Effector memory CD8-positive, alpha-beta T cell (primary cell): ENCODE data around the gene TMEM37.

ENCODE experiments used
- ATAC-seq: fragments of 150-1000 bp; cut with Tn5 transposase; replicated peaks from 2 replicates; pipeline ENCODE4 v1.10.0; 2021; ENCODE audit warnings: mild to moderate bottlenecking, moderate library complexity
- DNase-seq, 3 experiments: peaks; one replicate each; pipeline ENCODE4 v3.0.0; 2021
- H3K27ac Mint-ChIP-seq, 2 donors: one replicate each; pipeline ENCODE4 v1.8.0; 2022; ENCODE audit warnings: mild to moderate bottlenecking in 2 of 2, mixed read lengths in 2 of 2, moderate library complexity in 2 of 2
- H3K27me3 Mint-ChIP-seq, 2 donors: one replicate each; pipeline ENCODE4 v1.8.0; 2022; ENCODE audit warnings: mixed read lengths in 2 of 2
- H3K36me3 Mint-ChIP-seq: one replicate; pipeline ENCODE4 v1.8.0; 2022; ENCODE audit warnings: mild to moderate bottlenecking, moderate library complexity, mixed read lengths; ENCODE audit not compliant: insufficient read depth
- H3K4me1 Mint-ChIP-seq, 2 donors: one replicate each; pipeline ENCODE4 v1.8.0; 2022; ENCODE audit warnings: low read depth in 2 of 2, mixed read lengths in 2 of 2
- H3K4me3 Mint-ChIP-seq, 2 donors: one replicate each; pipeline ENCODE4 v1.8.0; 2022; ENCODE audit warnings: mild to moderate bottlenecking in 2 of 2, mixed read lengths in 2 of 2, moderate library complexity in 2 of 2
- H3K9me3 Mint-ChIP-seq, 2 donors: one replicate each; pipeline ENCODE4 v1.8.0; 2022; ENCODE audit warnings: mixed read lengths in 2 of 2

The TMEM37 gene

DNA sequence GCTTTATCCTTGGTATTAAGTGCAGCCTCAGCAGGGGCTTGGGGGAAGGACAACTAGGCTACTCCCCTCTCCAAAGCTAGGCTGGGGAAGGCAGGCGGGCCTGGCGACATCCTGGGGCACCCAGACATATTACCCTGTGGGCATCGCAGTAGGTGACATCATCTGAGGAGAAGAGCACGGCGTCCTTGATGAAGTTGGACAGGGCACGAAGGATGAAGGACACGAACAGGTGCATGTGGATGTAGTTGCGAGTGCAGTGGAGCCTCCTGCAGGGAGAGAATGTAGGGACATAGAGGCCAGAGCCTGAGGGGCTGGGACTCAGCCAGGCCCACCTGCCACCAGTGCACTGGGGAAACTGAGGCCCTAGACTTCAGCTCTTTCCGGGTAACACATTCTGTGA lies 32.3 kb downstream of the TMEM37 start:
- Mint-ChIP-seq H3K4me1 (no peaks in the 10 kb centered on the region), H3K9me3 (no peaks in the 10 kb centered on the region), H3K4me3 (no peak overlapping the region), H3K36me3 (no peaks in the 10 kb centered on the region), H3K27ac (no peak overlapping the region), H3K27me3 (peaks cover 6 to 26% of the 10 kb centered on the region in 2 donors)
- DNase-seq (no peak), ATAC-seq (no peak)

DNA sequence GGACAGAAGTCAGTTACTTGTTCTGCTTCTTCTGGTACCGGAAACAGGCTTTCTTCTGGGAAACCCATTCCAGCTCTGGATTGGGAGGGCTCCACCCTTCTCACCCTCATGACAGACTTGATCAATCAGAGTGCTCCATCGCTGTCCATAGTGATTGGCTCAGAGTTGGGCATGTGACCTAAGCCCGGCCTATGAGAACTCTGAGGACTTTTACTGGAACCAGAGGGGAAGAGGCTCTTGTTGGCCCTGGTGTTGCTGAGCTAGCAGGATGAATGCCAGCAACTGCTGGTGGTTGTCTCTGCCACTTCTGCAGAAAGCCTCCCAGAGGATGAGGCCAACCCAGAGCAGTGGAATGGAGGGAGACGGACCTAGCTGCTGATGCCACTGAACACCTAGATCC lies 33.3 kb downstream of the TMEM37 start:
- Mint-ChIP-seq H3K27me3 (peaks cover 10 to 31% of the 10 kb centered on the region in 2 donors), H3K9me3 (no peaks in the 10 kb centered on the region), H3K36me3 (no peaks in the 10 kb centered on the region), H3K4me3 (no peak overlapping the region), H3K4me1 (no peaks in the 10 kb centered on the region), H3K27ac (no peak overlapping the region)
- DNase-seq (no peak), ATAC-seq (no peak)

DNA sequence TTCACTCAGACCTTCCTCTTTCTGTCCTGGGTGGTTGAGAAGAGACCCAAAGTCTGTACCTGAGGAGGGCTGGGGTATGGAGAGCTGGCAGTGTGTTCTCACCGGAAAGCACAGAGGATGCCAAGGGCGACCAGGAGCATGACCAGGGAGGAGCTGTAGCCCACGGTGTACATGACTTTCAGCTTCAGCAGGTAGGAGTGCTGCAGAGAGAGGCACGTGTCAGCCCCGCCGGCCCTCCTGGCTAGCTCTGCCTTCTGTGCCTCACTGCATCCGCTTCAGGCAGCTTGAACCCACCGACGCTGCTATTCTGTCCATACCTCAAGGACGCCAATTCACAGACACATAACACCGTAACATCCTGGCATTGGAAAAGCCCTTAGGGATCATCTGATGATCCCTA lies 34.0 kb downstream of the TMEM37 start:
- Mint-ChIP-seq H3K4me3 (no peak overlapping the region), H3K27ac (no peak overlapping the region), H3K27me3 (peaks cover 10 to 31% of the 10 kb centered on the region in 2 donors), H3K9me3 (no peaks in the 10 kb centered on the region), H3K4me1 (no peaks in the 10 kb centered on the region), H3K36me3 (no peaks in the 10 kb centered on the region)
- ATAC-seq = no peak
- DNase-seq = no peak

DNA sequence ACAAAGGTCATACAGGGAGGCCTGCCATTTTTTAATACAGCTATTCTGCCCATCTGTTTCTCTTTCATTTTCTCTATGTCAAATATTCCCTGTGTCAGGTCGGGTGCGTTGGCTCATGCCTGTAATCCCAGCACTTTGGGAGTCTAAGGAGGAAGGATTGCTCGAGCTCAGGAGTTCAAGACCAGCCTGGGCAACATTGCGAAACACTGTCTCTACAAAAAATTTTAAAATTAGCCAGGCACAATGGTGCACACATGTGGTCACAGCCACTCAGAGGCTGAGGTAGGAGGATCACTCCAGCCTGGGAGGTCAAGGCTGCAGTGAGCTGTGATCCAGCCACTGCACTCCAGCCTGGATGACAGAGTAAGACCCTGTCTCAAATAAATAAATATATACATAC lies 34.7 kb downstream of the TMEM37 start:
- ATAC-seq (no peak), DNase-seq (no peak)
- no peaks in the 10 kb centered on the region for H3K36me3 Mint-ChIP-seq
- H3K27me3 Mint-ChIP-seq = peaks cover 10 to 37% of the 10 kb centered on the region in 2 donors
- H3K27ac Mint-ChIP-seq = no peak overlapping the region
- H3K4me1 Mint-ChIP-seq = no peaks in the 10 kb centered on the region
- H3K9me3 Mint-ChIP-seq = no peaks in the 10 kb centered on the region
- no peak overlapping the region for H3K4me3 Mint-ChIP-seq

GRCh38 chr2:119468154-119468955 lies 36.7 kb downstream of the TMEM37 start:
- ATAC-seq (no peak), DNase-seq (no peak)
- Mint-ChIP-seq H3K4me3 (no peak overlapping the region), H3K27ac (no peak overlapping the region), H3K36me3 (no peaks in the 10 kb centered on the region), H3K4me1 (no peaks in the 10 kb centered on the region), H3K27me3 (peaks cover 10 to 45% of the 10 kb centered on the region in 2 donors), H3K9me3 (no peaks in the 10 kb centered on the region)

DNA sequence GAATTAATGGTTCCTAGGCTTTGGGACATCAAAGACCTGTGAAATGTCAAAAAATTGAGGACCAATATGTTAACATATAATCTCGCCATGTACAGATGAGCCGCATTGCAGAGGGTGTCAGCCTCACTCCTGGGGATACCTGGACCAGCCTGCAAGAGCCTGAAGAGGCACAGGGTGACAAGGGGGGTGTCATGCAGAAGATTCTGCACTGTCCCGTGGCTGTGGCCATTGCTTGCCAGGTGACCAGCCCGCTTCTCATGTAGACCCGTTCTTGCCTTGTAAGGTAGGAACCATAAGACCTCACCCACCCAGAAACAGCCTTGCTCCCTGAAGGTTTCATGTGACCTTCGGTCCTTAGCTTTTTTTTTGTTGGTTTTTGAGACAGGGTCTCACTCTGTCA lies 37.5 kb downstream of the TMEM37 start:
- Mint-ChIP-seq H3K36me3 (no peaks in the 10 kb centered on the region), H3K4me1 (no peaks in the 10 kb centered on the region), H3K27ac (no peak overlapping the region), H3K4me3 (no peak overlapping the region), H3K27me3 (peaks cover 10 to 46% of the 10 kb centered on the region in 2 donors), H3K9me3 (no peaks in the 10 kb centered on the region)
- no peak for DNase-seq
- no peak for ATAC-seq

- Mint-ChIP-seq H3K9me3 (no peaks in the 10 kb centered on the region), H3K27ac (no peak overlapping the region), H3K4me1 (no peaks in the 10 kb centered on the region), H3K4me3 (no peak overlapping the region), H3K36me3 (no peaks in the 10 kb centered on the region), H3K27me3 (peaks cover 10 to 50% of the 10 kb centered on the region in 2 donors)
- DNase-seq (no peak), ATAC-seq (no peak)
These were observed 38.1 kb downstream of the TMEM37 start for GRCh38 chr2:119469661-119470297.

DNA sequence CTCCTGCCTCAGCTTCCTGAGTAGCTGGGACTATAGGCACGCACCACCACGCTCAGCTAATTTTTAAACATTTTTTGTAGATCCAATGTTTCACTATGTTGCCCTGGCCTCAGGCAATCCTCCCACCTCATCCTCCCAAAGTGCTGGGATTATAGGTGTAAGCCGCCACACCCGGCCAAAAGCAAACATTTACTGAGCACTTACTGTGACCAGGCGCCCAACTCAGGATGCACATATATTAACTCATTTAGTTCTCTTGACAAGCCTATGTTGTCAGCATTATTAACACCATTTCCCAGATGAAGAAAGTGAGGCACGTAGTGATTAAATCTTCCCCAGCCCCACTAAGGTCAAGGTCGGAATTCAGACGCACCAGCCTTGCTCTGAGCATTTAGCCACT lies 41.1 kb downstream of the TMEM37 start:
- H3K36me3 Mint-ChIP-seq = no peaks in the 10 kb centered on the region
- DNase-seq (no peak), ATAC-seq (no peak)
- no peak overlapping the region for H3K27ac Mint-ChIP-seq
- H3K9me3 Mint-ChIP-seq = no peaks in the 10 kb centered on the region
- H3K27me3 Mint-ChIP-seq = peaks cover 16 to 64% of the 10 kb centered on the region in 2 donors
- H3K4me1 Mint-ChIP-seq = no peaks in the 10 kb centered on the region
- no peak overlapping the region for H3K4me3 Mint-ChIP-seq

DNA sequence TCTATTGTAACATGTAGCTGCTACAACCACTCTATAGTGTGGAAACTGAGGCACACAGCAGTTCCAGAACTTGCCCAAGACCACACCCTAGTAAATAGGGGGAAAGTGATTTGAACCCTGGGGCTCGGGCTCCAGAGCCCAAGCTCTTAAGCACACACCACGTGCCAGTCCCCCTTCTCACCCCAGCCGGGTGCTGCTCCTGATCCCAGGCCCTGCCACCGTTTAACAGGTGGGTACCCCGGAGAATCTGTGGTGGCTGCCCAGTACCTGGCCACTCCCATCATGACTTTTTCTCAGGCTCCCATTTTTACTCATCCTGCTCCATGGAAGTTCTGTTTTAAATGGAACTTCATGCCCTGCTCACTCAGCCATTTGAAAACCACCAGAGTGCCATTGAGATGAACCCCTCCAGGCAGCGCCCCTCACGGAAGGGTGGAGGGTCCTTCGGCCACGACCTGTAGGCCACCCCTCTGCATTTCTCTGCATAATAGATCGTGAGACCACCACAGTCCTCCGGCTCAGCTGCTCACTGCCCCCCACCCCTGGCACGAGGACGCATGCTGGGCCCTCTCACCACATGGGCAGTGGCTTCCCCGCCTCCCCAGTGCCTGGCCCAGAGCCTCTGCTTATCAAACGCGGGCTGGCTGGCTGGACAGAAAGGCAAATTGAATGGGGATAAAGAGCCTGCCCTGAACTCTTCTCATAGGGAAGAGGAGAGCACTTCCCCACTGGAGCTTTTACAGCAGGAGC lies 42.1 kb downstream of the TMEM37 start:
- no peaks in the 10 kb centered on the region for H3K36me3 Mint-ChIP-seq
- DNase-seq (no peak), ATAC-seq (no peak)
- H3K27me3 Mint-ChIP-seq = peaks cover 11 to 68% of the 10 kb centered on the region in 2 donors
- no peak overlapping the region for H3K4me3 Mint-ChIP-seq
- no peaks in the 10 kb centered on the region for H3K4me1 Mint-ChIP-seq
- no peaks in the 10 kb centered on the region for H3K9me3 Mint-ChIP-seq
- no peak overlapping the region for H3K27ac Mint-ChIP-seq

DNA sequence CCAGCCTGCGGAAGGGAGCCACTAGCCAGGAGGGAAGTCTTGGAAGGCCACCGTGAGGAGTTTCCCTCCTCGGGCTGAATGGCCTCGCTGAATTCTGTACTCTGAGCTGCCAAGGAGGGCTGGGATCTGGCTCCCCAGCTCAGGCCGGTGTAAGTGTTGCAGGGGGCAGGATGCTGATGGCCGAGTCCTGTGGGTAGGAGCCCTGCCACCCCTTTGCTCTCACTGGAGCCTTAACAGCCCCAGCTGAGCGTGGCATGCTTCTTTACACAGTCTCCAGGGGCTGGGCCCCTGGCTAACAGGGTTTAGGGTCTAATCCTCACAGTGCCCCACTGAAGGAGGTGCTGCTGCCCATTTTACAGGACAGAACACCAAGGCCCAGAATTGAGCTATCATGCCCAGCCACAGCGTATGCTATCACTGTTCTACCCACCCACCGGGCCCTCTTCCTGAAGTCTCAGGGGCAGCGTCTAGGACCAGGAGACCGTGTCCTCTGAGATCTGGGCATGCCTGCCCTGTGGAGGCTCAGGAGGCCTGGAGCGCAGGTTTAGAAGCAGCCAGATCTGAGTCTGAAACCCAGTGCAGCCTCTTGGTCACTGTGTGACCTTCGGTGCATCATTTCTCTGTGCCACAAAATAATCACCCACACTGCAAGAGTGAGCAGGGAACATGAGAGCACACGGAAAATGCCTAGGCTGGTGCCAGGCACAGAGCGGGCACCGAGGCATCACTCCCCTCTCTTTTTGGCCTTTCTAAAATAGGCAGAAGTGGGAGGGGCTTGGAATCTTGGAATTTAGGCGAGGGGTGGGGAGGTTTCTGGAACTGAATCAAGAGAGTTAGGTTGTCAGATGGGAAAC lies 42.9 kb downstream of the TMEM37 start:
- Mint-ChIP-seq H3K9me3 (no peaks in the 10 kb centered on the region), H3K27me3 (peaks cover 5 to 68% of the 10 kb centered on the region in 2 donors), H3K4me3 (no peak overlapping the region), H3K27ac (no peak overlapping the region), H3K4me1 (no peaks in the 10 kb centered on the region), H3K36me3 (no peaks in the 10 kb centered on the region)
- DNase-seq (no peak), ATAC-seq (no peak)

DNA sequence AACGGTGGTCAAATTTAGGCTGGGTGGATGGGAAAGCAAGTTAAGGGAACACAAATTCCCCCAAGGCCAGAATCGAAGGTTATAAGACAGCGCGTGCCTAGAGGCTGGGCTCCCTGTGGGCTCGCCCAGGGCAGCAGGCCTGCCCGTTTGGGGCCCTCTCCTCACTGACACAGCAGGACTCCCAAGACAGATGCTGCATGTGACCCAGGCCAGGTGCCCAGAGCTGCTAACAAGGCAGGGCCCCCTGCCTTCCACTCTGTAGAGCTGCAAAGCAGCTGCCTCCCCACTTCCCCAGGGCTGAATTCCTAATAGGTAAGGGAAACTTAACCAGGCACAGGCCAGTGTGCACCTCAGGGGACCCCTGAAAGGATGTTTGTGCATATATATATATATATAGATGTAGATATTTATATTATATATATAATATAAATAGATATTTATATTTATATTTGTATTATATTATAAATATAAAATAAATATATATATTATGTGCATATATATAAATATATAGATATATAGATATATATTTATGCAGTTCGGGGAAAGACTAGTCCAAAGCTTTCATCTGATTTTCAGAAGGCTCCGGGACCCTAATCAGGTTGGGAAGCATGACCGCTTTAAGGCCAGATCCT lies 43.7 kb downstream of the TMEM37 start:
- no peak overlapping the region for H3K27ac Mint-ChIP-seq
- H3K36me3 Mint-ChIP-seq = no peaks in the 10 kb centered on the region
- DNase-seq (no peak), ATAC-seq (no peak)
- H3K9me3 Mint-ChIP-seq = no peaks in the 10 kb centered on the region
- H3K4me1 Mint-ChIP-seq = no peaks in the 10 kb centered on the region
- H3K27me3 Mint-ChIP-seq = peaks cover 5 to 70% of the 10 kb centered on the region in 2 donors
- H3K4me3 Mint-ChIP-seq = no peak overlapping the region

- H3K9me3 Mint-ChIP-seq = no peaks in the 10 kb centered on the region
- no peak overlapping the region for H3K4me3 Mint-ChIP-seq
- no peak for ATAC-seq
These were observed 44.2 kb downstream of the TMEM37 start for GRCh38 chr2:119475857-119476244.

More at GRCh38 chr2:119475857-119476244, 44.2 kb downstream of the TMEM37 start:
- H3K4me1 Mint-ChIP-seq = no peaks in the 10 kb centered on the region
- DNase-seq = no peak
- peaks cover 5 to 74% of the 10 kb centered on the region in 2 donors for H3K27me3 Mint-ChIP-seq
- H3K27ac Mint-ChIP-seq = peak overlapping the region in 1 of 2 donors; percentile 18
- H3K36me3 Mint-ChIP-seq = no peaks in the 10 kb centered on the region
